Fibroblast of villous mesenchyme (primary cell): ENCODE data around the gene HDDC3. TPM values are rescaled to one million over a fixed set of nuclear protein-coding genes. Genes with fewer than 3 reads are reported as not detected.

Experiments used
- DNase-seq: peaks from one replicate; pipeline ENCODE4 v3.0.0-alpha.2; 2010; ENCODE audit warnings: low read depth
- H3K4me3 ChIP-seq: 2 replicates; pipeline ENCODE4 v1.5.1; 2011; ENCODE audit warnings: low read depth, mild to moderate bottlenecking, low read length
- CTCF ChIP-seq: IDR thresholded peaks from 2 replicates; pipeline ENCODE4 v1.5.1; 2012; ENCODE audit warnings: low read depth, mild to moderate bottlenecking, low read length; ENCODE audit not compliant: insufficient read depth
- total RNA-seq: library from RNA; depleted of rRNA; stranded (reverse); fragments of >200 nt; gene quantifications from 2 replicates; pipeline ENCODE4 v1.2.3, GENCODE V29; 2012

HDDC3 gene
- total RNA-seq, 1 donor = 9.5 TPM

- DNase-seq = no peak
- TF ChIP-seq CTCF = no peak
- no peak overlapping the region for H3K4me3 ChIP-seq
Measured at GRCh38 chr15:90887037-90887481, 45.3 kb downstream of the HDDC3 start.

GRCh38 chr15:90886291-90886614 lies 46.1 kb downstream of the HDDC3 start:
- H3K4me3 ChIP-seq = no peak overlapping the region
- no peak for DNase-seq
- no peak for TF ChIP-seq CTCF

- TF ChIP-seq CTCF = peak; percentile 98
- DNase-seq = peak; percentile 70
- H3K4me3 ChIP-seq = no peak overlapping the region
Measured at GRCh38 chr15:90885432-90886290, 46.7 kb downstream of the HDDC3 start.

- H3K4me3 ChIP-seq = peak overlapping the region; percentile 62
- TF ChIP-seq CTCF = no peak
- DNase-seq = no peak
Measured at GRCh38 chr15:90884719-90885431, 47.5 kb downstream of the HDDC3 start.

GRCh38 chr15:90883976-90884718 lies 48.2 kb downstream of the HDDC3 start, which contains the start of gene FES:
Gene FES (plus strand): TSS chr15:90884504. CDS start chr15:90885046, 542 bp downstream.
- DNase-seq = peak; percentile 66
- peak within 1 kb of the TSS; percentile 62 for H3K4me3 ChIP-seq

GRCh38 chr15:90883526-90883975 lies 48.8 kb downstream of the HDDC3 start:
- no peak for TF ChIP-seq CTCF
- DNase-seq = no peak
- peak overlapping the region; percentile 62 for H3K4me3 ChIP-seq

More at GRCh38 chr15:90883976-90884718, 48.2 kb downstream of the HDDC3 start, which contains the start of gene FES:
- no peak for TF ChIP-seq CTCF
